Suppressor macrophage treated with lipopolysaccharide for 4 hours (primary cell): ENCODE results near the gene COPA.
A peak's percentile ranks its signal among the peaks of the same experiment; 100 is the strongest.
"Not testable (repeated sequence)": the region's sequence is repeated elsewhere in the genome, so short reads cannot be mapped to it uniquely, and the experiment has no call there.

ENCODE experiments used
- DNase-seq: peaks from one replicate; pipeline ENCODE4 v3.0.0-alpha.2; 2020

COPA gene

DNA sequence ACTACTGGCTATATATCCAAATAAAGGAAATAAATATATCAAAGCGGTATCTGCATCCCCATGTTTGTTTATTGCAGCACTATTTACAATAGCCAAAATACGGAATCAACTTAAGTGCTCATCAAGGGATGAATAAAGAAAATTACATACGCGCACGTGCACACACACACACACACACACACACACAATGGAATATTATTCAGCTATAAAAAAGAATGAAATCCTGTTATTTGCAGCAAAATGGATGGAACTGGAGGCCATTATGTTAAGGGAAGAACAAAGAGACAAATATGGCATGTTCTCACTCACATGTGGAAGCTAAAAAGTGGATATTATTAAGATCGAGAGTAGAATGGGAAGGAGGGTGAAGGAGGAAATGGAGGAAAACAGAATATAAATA, 20.2 kb downstream of the COPA start:
- DNase-seq = no peak

DNA sequence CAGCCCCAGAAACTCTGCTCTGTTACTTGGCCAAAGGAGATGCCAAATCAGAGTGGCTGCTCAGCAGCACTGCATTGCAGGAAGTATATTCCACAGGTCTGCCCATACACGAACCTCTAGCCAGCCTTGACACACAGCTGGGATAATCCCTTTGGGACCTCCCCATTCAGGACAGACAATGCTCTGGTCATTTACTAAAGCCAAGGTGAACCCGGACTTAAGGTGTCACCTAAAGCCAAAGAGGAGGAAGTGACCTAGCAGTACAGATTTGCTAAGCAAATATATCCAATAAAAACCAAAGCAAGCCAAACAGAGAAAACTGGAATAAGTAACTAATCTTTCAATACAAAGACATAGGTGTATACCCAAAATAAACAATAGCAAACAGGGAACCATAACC, 27.7 kb downstream of the COPA start:
- no peak for DNase-seq

DNA sequence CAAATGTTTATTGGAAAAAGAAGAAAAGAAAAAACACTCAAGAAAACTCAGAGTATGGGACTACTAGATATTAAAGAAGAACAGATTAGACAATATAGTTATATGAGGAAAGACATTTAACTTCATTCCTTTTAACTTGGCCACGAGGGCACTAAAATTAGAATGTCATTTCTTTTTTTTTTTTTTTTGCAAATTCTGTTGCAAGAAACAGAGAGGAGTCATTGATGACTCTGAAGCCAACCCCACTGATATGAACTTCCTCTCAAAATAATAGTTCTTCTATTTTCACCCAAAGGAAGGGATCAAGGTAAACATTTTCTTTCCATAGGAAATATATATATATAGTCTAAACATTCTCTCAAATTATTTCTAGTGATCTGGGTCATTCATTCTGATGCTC, 33.5 kb downstream of the COPA start:
- DNase-seq = peak; percentile 49

DNA sequence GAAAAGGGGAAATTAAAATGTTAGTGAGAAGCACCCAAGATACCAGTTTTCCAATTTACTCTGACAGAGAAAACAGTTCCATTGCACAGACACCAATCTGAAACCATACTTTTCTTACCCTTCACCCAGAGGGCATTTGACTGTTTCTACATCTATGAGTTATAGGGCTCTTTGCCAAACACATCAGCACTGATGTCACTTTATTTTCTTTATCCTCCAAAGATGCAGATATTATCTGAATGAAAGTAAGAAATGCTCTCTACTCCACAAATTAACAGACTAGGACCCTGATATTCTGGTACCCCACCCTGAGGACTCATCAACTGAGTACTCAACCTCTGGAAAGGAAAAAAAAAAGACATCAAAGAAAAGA, 33.9 kb downstream of the COPA start:
- DNase-seq = peak; percentile 50

DNA sequence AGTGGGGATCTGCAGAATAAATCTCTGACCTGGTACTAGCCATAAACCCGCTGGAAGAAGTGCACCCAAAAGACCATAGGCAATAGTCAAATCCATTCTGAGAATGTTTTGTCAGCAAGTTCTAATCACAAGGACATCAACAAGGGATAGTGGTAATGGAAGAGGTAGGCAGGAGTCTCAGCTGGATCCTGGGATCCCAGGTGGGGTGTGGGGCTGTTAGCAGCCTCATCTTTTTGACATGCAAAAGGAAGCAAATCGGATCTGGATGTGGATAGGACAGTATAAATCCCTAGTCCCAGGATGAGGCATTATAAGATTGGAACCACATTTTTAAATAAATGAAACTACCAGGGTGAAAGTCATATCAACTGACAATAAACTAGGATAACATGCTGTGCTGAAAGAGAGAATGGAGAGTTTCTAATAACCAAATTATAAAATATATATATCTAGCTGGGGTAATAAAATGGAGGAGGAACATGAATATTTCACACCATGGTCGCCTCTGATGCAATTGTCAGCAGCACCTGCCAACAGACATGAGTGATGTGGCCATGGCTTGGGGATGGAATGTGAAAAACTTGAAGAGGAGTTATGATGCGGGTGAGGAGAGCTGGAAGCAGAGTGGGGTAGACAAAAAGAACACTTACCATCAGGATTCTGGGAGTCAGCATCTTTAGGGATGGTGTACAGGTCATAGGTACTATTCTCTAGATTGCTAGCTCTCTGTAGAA, 34.4 kb downstream of the COPA start:
- DNase-seq = no peak

DNA sequence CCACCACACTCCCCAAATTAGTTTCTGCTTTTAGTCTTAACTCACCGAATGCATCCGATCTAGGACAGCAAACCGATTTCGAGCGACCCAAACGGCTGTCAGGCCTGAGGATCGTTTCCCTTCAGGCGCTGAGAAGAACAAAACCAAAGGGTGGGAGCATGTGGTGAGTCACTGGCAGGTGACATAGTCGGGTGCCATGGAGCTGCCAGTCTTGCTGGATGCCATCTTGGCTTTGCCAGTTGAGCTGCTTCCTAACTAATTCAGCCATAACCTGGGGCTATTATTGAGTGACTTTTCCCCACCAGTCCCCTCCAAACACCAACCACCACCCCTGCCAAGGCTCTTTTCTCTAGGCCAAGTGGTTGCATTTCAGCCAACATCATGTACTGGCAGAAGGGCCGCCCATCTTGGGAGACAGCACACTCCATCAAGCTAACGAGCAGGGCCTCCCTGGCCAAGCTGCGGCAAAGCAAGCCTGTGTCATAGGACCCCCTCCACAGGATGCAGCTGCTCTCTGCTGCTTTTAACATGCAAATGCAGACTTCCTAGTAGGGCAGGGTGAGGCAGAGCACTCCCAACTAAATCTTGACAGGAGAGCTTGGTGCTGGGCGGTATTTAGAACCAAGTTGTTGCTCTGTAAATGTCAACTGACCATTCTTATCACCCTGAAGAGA, 35.8 kb downstream of the COPA start:
- no peak for DNase-seq

DNA sequence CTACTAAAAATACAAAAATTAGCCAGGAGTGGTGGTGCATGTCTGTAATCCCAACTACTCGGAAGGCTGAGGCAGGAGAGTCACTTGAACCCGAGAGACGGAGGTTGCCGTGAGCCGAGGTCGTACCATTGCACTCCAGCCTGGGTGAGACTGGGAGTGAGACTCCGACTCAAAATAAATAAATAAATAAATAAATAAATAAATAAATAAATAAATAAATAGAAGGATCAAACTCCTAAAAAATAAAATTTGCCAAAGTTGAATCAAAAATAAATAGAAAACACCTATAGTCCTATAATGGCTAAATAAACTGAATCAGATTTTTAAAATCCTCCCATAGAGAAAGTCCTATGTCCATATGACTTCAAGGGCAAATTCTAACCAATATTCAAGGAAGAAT, 42.9 kb downstream of the COPA start:
- DNase-seq = no peak

DNA sequence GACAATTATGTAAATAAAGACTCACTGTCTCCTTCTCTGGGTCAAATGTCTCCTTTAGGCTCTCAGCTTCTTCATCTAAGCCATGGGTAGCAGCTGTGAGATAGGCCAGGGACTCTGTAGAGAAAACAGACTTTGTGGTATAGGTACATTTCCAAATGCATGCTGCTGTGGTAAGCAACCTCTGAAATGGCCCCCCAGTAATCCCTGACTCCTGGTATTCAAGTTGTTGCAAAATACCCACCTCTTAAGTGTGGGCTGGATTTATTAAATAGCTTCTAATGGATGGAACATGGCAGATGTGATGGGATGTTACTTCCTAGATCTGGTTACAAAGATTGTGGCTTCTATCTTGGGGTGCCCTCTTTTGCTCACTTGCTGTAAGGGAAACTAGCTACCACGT, 47.0 kb downstream of the COPA start:
- DNase-seq = no peak

DNA sequence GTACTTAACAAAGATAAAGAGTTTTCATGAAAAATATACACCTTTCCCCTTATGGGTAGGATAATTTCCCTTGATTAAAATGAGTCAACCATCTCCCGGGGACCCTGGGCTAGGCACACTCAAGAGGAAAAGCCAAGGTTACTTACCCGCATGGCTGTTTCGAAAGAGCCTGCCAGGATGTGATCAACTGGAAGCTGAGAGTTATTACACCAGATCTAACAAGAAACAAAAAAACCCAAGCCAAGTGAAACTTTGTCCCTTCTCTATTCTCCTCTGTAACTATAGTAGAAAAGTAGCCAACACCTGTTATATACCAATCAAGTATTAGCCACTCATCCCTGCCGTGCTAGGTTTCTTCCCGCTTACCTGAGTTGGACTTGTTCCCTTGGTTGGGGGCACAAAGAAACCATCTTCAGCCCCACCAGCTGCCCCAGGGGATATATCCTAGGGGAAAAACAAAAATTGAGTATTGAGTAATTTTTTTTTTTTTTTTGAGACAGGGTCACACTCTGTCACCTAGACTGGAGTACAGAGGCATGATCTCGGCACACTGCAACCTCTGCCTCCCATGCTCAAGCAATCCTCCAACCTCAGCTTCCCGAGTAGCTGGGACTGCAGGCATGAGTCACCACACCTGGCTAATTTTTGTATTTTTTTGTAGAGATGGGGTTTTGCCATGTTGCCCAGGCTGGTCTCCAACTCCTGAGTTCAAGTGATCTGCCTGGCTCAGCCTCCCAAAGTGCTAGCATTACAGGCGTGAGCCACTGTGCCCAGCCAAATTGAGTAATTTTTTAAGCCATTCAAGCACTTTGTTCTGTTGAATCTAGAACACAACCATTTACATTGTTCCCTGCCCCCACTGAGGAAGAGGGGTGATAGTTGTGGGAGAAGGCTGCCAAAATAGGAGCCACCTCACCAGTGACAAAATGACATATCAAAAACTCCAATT, 49.8 kb downstream of the COPA start:
- DNase-seq = no peak

DNA sequence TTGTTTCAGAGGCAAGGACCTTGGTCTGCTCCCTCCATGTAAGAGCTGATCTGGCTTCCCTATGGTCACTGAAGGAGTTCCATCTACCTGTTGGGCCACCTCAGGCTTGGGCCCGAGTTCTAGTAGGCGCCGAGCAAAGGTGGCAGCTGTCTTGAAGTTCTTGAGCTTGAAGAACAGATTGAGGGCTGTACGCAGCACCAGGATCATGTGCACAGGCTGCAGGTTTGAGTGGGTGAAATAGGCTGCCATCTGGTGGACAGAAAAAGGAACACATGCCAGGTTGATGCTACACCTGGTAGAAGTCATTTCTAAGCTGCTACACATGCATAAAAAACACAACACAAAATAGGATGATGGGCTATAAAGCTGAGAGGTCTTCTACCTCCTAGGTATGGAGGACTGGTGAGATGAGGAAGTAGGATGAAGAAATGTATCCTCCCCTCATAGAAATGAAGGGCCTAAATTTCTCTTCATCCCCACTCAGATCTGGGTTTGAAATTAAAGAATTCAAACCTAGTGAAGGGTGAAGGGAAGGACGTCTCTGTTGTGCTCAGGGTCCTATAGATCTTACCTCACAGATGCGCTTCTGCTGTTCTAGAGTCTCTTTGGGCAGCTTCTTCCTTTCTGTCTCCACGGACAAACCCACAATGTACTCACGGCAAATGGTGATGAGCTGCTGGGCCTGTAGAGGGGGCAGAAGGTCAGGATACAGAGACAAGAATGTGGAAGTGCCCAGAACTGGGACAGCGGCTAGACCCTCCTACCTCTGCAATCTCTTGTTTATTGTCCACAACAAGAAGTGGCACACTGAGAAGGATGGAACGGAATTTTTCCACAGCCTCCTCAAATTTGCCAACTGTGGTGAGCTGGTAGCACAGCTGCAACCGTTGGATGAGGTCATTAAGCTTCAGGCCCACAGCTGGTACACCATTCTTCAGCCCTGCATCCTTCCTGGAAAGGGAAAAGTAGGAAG, 51.5 kb downstream of the COPA start:
- DNase-seq = peak; percentile 41

DNA sequence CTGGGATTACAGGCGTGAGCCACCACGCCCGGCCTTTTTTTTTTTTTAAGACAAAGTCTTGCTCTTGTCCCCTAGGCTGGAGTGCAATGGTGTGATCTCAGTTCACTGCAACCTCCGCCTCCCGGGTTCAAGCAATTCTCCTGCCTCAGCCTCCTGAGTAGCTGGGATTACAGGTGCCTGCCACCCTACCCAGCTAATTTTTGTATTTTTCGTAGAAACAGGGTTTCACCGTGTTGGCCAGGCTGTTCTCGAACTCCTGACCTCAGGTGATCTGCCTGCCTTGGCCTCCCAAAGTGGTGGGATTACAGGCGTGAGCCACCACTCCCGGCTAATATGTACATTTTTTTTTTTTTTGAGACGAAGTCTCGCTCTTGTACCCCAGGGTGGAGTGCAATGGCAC, 55.3 kb downstream of the COPA start:
- not testable (repeated sequence) for DNase-seq

DNA sequence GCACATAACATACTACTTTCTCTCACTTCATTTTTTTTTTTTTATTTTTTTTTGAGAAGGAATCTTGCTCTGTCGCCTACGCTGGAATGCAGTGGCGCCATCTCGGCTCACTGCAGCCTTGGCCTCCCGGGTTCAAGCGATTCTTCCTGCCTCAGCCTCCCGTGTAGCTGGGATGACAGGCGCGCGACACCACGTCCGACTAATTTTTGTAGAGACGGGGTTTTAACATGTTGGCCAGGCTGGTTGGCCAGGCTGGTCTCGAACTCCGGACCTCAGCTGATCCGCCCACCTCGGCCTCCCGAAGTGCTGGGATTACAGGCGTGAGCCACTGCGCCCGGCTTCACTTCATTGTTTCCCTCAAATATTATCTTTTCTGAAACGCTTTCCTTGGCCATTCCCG, 57.5 kb downstream of the COPA start:
- no peak for DNase-seq

DNA sequence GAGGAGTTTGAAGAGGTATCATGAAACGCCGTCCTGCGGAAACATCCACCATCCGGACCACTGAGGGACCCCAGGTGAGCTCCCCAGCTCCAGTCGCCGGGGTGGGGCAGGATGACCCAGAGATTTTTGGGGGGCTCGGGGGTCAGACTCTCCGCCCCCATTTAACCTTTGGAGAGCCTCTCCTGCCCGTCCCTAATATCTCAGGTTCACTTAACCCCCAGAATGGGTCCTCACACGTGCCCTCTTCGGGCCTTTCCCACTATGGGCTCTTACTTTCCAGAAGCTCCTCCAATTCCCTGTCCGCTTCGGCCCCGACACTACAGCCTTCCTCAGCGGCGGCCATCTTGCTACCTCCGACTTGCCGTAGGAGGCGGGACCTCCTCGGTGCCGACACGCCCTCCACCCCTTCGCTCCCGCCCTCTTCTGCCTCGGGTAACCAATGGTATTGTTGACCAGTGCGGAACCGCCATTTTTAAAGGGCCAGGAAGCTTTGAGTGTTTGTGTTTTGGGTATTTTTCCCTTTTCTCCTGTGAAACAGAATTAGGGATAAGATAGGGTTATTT, 58.2 kb downstream of the COPA start, which contains the start of gene PEX19:
Gene PEX19 (minus strand): TSS at position 352 of the 563 bp plus-strand sequence. CDS start 9 bp downstream, at position 343.
- DNase-seq = peak; percentile 93

DNA sequence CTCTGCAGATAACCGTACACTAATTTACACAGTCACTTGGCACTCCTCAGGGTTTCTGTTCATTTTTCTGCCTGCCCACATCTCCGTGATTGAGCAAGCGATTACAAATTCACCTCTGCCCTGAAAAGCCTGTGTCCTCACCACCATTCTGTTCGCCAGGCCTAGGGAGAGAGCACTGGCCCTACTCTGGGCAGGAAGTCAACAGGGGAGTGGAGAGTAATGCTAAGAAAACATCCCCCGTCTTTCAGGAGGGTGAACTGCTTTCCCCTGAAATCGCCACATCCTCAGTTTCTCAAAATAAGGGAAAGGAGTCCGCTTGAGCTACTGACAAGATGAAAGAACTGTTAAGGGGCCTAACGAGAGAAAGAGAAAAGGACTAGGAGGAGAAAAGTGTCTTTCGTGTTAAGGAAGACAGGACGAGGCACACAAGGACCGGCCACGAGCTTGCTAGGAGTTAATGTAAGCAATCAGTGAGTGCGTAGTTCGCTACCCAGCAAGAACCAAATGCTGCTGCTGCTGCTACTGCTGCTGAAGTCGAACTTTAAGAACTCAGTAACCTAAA, 58.7 kb downstream of the COPA start:
- DNase-seq = peak; percentile 83

DNA sequence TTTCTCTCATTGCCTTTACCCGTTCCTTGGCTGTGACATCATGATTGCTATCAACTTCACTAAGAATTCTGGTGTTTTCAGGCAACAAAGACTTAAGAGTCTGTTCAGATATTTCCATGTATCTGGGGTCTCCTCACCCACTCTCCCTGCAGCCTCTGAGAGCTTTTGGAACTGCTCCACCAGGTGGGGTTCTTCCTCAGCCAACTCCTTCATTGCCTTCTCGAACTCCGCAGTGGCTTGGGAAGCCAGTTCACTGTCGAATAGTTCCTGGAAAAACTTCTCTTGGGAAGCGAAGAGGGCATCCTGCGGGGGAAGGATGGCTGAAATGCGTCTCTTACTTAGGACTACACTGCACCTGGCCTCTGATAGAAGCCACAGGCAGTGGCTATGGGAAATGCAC, 60.2 kb downstream of the COPA start:
- no peak for DNase-seq

DNA sequence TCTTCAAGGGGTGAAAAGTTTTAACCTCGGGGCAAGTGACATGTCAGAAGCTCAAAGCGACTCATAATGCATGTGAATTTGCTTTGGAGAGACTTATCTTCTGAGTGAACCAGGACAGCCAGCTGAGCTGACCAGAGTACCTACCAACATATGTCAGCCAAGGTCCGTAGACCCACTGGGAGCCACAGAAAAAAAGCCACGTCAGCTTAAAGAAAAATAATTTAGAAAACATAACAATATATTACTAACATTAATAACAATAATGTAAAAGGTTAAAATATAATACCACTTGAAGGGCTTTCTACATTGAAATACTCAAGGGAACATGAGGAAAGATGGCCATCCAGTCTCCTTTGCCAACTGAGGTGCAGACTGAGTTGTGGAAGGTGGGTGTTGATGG, 65.1 kb downstream of the COPA start:
- DNase-seq = no peak

DNA sequence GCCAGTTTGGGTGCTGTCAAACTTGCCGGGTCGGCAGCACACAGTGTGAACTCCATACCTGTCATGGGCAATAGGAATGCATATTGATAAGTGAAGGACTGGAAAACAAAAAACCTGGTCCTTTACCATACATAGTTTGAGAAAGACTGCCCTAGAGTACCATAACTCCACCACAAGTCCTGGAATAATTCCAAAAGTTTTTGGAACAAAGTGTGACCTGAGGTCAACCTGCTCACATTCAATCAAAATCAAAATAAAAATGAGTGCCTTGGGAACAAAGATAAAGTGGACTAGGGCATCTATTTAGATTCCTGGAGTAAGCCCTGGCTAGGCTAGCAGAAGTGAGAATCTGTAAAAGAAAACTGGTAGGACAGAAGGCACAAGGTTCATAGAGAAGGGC, 65.7 kb downstream of the COPA start:
- DNase-seq = no peak

DNA sequence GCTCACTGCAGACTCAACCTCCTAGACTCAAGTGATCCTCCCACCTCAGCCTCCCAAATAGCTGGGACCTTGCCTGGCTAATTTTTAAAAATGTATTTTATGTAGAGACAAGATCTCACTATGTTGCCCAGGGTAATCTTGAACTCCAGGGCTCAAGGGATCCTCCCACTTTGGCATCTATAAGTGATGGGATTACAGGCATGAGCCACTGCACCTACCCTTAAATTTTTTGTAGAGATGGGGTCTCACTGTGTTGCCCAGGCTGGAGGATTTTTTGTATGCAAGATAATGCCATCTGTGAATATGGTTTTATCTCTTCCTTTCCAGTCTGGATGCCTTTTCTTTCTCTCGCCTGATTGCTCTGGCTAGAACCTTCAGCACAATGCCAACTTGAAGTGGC, 72.0 kb downstream of the COPA start:
- no peak for DNase-seq

DNA sequence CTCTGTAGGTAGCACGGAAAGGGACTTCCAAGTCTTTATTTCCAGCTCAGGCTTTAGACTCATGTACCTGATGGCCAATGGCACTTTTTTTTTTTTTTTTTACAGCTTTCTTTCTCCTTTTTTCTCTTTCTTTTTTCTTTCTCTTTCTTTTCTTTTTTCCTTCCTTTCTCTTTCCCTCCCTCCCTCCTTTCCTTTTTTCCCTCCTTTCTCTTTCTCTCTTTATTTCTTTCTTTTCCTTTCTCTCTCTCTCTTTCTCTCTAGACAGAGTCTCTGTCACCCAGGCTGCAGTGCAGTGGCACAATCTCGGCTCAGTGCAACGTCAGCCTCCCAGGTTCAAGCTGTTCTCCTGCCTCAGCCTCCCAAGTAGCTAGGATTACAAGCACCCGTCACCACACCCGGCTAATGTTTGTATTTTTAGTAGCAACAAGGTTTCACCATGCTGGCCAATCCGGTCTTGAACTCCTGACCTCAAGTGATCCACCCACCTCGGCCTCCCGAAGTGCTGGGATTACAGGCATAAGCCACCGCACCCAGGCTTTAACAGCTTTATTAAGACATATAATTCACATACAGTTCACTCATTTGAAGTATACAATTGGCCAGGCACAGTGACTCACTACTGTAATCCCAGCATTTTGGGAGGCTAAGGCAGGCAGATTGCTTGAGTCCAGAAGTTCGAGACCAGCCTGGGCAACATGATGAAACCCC, 75.6 kb downstream of the COPA start:
- no peak for DNase-seq

DNA sequence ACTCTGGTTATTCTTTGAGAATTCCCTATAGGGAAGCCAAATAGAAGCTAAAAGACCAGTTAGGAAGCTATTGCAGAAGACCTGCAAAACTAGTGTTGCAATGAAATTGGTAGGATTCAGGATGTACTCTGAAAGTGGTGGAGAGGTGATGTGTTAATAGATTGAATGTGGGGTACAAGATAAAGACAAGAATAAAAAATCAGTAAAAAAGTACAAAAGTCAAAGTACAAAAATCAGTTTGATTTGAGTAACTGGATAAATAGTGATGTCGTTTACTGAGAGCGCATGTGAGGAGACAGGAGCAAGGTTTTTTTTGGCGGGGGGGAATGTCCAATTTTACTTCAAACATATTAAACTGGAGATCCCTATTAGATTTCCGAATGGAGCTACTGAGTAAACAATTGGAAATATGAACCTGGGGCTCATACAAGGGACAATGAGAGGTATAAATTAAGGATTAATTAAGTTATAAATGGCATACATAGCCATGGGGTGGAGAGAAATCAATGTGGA, 78.2 kb downstream of the COPA start:
- DNase-seq = no peak
